Activated B cell treated with CpG ODN at 0.5 μM for 24 hours (primary cell): ENCODE data around the gene PARL. TPM values are rescaled to one million over a fixed set of nuclear protein-coding genes. Genes with fewer than 3 reads are reported as not detected.
A peak's percentile ranks its signal among the peaks of the same experiment; 100 is the strongest.

Experiments used
- ATAC-seq: fragments of 200-7000 bp; cut with Tn5 transposase; one replicate; pipeline ENCODE4 v1.10.0; 2021; ENCODE audit warnings: low read depth, mild to moderate bottlenecking, moderate library complexity
- CTCF ChIA-PET: fragments of 350-600 bp; sonication (Branson Sonifier 250); formaldehyde crosslinking; loops from one replicate; lab custom pipeline; 2021; ENCODE audit warnings: antibody characterized with exemption; lab: Charles Lee
- POLR2A ChIA-PET: fragments of 350-600 bp; sonication (Branson Sonifier 250); formaldehyde crosslinking; loops from one replicate; lab custom pipeline; 2021; ENCODE audit warnings: antibody characterized with exemption; lab: Charles Lee
- DNase-seq: peaks from one replicate; pipeline ENCODE4 v3.0.0; 2022
- H3K27ac Mint-ChIP-seq: one replicate; pipeline ENCODE4 v1.8.0; 2020; ENCODE audit warnings: mixed read lengths
- H3K27me3 Mint-ChIP-seq: one replicate; pipeline ENCODE4 v1.8.0; 2021; ENCODE audit warnings: mixed read lengths
- H3K36me3 Mint-ChIP-seq: one replicate; pipeline ENCODE4 v1.8.0; 2021; ENCODE audit warnings: low read depth, mixed read lengths
- H3K4me1 Mint-ChIP-seq: one replicate; pipeline ENCODE4 v1.8.0; 2021; ENCODE audit warnings: mixed read lengths
- H3K4me3 Mint-ChIP-seq: one replicate; pipeline ENCODE4 v1.8.0; 2020; ENCODE audit warnings: mild to moderate bottlenecking, mixed read lengths
- H3K9me3 Mint-ChIP-seq: one replicate; pipeline ENCODE4 v1.8.0; 2020; ENCODE audit warnings: mixed read lengths
- intact Hi-C: fragments of 100-400 bp; cut with micrococcal nuclease; formaldehyde crosslinking; loops from one replicate; pipeline ENCODE4 v1.15.1; 2024
- total RNA-seq: library from RNA; stranded (reverse); gene quantifications from 2 replicates; pipeline ENCODE4 v1.2.3, GENCODE V29; 2022
- TF ChIP-seq, protein P1 (sequence below): fragments of 200-600 bp; IDR thresholded peaks from one replicate; pipeline ENCODE4 v1.8.0; 2022; ENCODE audit warnings: antibody characterized with exemption, mild to moderate bottlenecking

PARL gene, protein sequence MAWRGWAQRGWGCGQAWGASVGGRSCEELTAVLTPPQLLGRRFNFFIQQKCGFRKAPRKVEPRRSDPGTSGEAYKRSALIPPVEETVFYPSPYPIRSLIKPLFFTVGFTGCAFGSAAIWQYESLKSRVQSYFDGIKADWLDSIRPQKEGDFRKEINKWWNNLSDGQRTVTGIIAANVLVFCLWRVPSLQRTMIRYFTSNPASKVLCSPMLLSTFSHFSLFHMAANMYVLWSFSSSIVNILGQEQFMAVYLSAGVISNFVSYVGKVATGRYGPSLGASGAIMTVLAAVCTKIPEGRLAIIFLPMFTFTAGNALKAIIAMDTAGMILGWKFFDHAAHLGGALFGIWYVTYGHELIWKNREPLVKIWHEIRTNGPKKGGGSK
- total RNA-seq = 57.6 and 57.8 TPM in 2 replicates

GRCh38 chr3:183884427-183885296, at the start of gene PARL:
TSS of gene PARL (minus strand) at chr3:183884880. CDS start at chr3:183884846, 34 bp downstream.
- peaks cover 36% of the 10 kb centered on the region for H3K4me1 Mint-ChIP-seq
- peaks cover 15% of the 10 kb centered on the region for H3K36me3 Mint-ChIP-seq
- ChIA-PET CTCF (interaction anchor here (0.6 to 1.8 kb wide), 13 partner anchors 9 to 700 kb away, joined by 3 to 11 read pairs (median 4); partner anchors contain the start of genes ABCC5 and EIF2B5), POLR2A (interaction anchor here (0.5 to 2.0 kb wide), 11 partner anchors 9 to 503 kb away, joined by 3 to 11 read pairs (median 4); partner anchors contain the start of genes ABCF3, ALG3, EEF1AKMT4 and EIF2B5)
- H3K27me3 Mint-ChIP-seq = peaks cover 2% of the 10 kb centered on the region
- DNase-seq = peak; percentile 94
- no peaks in the 10 kb centered on the region for H3K9me3 Mint-ChIP-seq
- peak within 1 kb of the TSS; percentile 85 for H3K27ac Mint-ChIP-seq
- peak within 1 kb of the TSS; percentile 98 for H3K4me3 Mint-ChIP-seq
- intact Hi-C loops = loop anchor here (1.0 to 10.0 kb wide), 7 partner anchors 365 to 1400 kb away; partner anchors contain the start of genes EEF1AKMT4, PSMD2 and VPS8
- TF ChIP-seq, protein P1, sequence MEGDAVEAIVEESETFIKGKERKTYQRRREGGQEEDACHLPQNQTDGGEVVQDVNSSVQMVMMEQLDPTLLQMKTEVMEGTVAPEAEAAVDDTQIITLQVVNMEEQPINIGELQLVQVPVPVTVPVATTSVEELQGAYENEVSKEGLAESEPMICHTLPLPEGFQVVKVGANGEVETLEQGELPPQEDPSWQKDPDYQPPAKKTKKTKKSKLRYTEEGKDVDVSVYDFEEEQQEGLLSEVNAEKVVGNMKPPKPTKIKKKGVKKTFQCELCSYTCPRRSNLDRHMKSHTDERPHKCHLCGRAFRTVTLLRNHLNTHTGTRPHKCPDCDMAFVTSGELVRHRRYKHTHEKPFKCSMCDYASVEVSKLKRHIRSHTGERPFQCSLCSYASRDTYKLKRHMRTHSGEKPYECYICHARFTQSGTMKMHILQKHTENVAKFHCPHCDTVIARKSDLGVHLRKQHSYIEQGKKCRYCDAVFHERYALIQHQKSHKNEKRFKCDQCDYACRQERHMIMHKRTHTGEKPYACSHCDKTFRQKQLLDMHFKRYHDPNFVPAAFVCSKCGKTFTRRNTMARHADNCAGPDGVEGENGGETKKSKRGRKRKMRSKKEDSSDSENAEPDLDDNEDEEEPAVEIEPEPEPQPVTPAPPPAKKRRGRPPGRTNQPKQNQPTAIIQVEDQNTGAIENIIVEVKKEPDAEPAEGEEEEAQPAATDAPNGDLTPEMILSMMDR = no peak
- peak; percentile 99 for ATAC-seq

GRCh38 chr3:183933160-183933559, 48.5 kb upstream of the PARL start:
- Mint-ChIP-seq H3K9me3 (no peaks in the 10 kb centered on the region), H3K27me3 (no peaks in the 10 kb centered on the region), H3K4me1 (no peaks in the 10 kb centered on the region), H3K36me3 (peaks cover 20% of the 10 kb centered on the region), H3K4me3 (no peak overlapping the region), H3K27ac (no peak overlapping the region)
- ChIA-PET CTCF (no interaction called here), POLR2A (no interaction called here)
- intact Hi-C loops = no loop called here
- TF ChIP-seq, protein P1 = no peak
- no peak for ATAC-seq
- no peak for DNase-seq

GRCh38 chr3:183931881-183932280, 47.2 kb upstream of the PARL start:
- no peaks in the 10 kb centered on the region for H3K4me1 Mint-ChIP-seq
- TF ChIP-seq, protein P1 = no peak
- H3K27me3 Mint-ChIP-seq = no peaks in the 10 kb centered on the region
- intact Hi-C loops = no loop called here
- H3K36me3 Mint-ChIP-seq = peaks cover 12% of the 10 kb centered on the region
- ChIA-PET POLR2A (no interaction called here), CTCF (no interaction called here)
- no peak for DNase-seq
- H3K27ac Mint-ChIP-seq = no peak overlapping the region
- H3K4me3 Mint-ChIP-seq = no peak overlapping the region
- H3K9me3 Mint-ChIP-seq = no peaks in the 10 kb centered on the region
- ATAC-seq = no peak

- ChIA-PET POLR2A (no interaction called here), CTCF (no interaction called here)
- no peak for DNase-seq
- Mint-ChIP-seq H3K4me3 (no peak overlapping the region), H3K9me3 (no peaks in the 10 kb centered on the region), H3K27me3 (no peaks in the 10 kb centered on the region), H3K4me1 (no peaks in the 10 kb centered on the region), H3K27ac (no peak overlapping the region), H3K36me3 (peaks cover 9% of the 10 kb centered on the region)
- TF ChIP-seq, protein P1 = no peak
- no peak for ATAC-seq
- intact Hi-C loops = no loop called here
These were observed 45.4 kb upstream of the PARL start for GRCh38 chr3:183930086-183930485.
